ENCODE data around the gene DYNLRB1.

GRCh38 chr20:34524426-34524825, 8.2 kb downstream of the DYNLRB1 start:
- TF ChIP-seq CTCF (IDR thresholded peaks at IDR 0.05) (no peak), POLR2A (IDR thresholded peaks at IDR 0.05) (no peak), EP300 (IDR thresholded peaks at IDR 0.05) (no peak)
